ENCODE results near the gene MMP12.

DNA sequence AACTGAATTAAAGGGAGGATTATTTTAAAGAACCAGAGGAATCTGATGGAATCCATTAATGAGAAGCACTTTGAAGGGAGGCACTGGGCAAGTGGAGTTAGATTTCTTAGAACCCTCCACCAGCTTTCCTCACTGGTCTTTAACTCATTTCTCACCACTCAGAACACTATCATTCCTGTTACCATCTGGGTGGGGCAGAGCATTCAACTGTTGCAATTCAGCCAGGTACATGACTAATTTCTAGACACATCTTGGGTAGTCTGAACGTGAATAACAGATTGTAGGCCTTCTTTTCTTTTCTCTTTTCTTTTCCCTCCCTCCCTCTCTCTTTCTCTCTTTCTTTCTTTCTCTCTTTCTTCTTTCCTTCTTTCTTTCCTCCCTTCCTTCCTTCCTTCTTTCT is 61.3 kb downstream of the MMP12 start:
- TF ChIP-seq MYC (IDR thresholded peaks at IDR 0.05; ENCODE audit: low read depth, low read length) (no peak), POLR2AphosphoS5 (IDR thresholded peaks at IDR 0.05; ENCODE audit: insufficient read depth, low read depth, low read length) (no peak)
- TF ChIP-seq, protein P1, sequence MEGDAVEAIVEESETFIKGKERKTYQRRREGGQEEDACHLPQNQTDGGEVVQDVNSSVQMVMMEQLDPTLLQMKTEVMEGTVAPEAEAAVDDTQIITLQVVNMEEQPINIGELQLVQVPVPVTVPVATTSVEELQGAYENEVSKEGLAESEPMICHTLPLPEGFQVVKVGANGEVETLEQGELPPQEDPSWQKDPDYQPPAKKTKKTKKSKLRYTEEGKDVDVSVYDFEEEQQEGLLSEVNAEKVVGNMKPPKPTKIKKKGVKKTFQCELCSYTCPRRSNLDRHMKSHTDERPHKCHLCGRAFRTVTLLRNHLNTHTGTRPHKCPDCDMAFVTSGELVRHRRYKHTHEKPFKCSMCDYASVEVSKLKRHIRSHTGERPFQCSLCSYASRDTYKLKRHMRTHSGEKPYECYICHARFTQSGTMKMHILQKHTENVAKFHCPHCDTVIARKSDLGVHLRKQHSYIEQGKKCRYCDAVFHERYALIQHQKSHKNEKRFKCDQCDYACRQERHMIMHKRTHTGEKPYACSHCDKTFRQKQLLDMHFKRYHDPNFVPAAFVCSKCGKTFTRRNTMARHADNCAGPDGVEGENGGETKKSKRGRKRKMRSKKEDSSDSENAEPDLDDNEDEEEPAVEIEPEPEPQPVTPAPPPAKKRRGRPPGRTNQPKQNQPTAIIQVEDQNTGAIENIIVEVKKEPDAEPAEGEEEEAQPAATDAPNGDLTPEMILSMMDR (IDR thresholded peaks at IDR 0.05; ENCODE audit: extremely low read depth in 1 of 2, insufficient read depth in 1 of 2, low read depth in 1 of 2, low read length in 2 of 2), result no peak
